Measurements from ENCODE around the gene CDC27.
"Not testable (repeated sequence)": the region's sequence is repeated elsewhere in the genome, so short reads cannot be mapped to it uniquely, and the experiment has no call there.

The CDC27 gene

DNA sequence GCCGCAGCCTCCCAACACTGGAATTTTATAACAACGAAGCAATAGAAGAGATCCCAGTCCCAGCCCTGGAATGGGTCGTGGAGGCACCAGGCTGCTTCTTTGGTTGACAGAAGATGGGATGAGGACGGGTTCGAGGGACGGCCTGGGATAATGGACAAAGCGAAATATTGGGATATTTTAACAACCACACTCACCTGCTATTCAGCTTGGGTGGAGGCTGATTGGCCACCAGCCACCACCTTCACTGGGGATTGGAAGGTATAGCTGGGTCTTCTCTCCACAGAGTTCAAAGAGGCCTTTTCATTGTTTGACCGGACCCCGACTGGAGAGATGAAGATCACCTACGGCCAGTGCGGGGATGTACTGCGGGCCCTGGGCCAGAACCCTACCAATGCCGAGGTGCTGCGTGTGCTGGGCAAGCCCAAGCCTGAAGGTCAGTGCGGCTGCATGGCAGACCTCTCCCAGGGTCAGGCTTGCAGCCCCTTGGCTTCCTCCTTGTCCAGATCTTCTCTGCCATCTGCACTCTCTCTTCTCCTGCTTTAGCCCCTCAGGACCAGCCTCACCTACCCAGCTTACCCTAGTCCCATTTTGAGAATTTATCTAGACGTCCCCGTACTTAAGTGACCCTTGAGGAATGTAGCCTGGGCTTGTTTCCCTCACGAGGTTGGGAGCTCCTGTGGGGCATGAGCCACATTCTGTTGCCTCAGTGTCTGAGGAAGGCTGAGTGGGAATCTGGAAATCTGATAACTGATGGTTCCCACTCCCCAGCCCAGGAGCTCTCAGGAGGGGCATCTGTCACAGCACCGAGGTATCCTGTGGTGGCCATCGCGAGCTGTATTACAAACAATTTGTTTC is 30.8 kb upstream of the CDC27 start:
- TF ChIP-seq, protein P1, sequence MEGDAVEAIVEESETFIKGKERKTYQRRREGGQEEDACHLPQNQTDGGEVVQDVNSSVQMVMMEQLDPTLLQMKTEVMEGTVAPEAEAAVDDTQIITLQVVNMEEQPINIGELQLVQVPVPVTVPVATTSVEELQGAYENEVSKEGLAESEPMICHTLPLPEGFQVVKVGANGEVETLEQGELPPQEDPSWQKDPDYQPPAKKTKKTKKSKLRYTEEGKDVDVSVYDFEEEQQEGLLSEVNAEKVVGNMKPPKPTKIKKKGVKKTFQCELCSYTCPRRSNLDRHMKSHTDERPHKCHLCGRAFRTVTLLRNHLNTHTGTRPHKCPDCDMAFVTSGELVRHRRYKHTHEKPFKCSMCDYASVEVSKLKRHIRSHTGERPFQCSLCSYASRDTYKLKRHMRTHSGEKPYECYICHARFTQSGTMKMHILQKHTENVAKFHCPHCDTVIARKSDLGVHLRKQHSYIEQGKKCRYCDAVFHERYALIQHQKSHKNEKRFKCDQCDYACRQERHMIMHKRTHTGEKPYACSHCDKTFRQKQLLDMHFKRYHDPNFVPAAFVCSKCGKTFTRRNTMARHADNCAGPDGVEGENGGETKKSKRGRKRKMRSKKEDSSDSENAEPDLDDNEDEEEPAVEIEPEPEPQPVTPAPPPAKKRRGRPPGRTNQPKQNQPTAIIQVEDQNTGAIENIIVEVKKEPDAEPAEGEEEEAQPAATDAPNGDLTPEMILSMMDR (IDR thresholded peaks at IDR 0.05) = no peak
- no peak for TF ChIP-seq ZFX (IDR thresholded peaks at IDR 0.05; ENCODE audit: borderline replicate concordance)

DNA sequence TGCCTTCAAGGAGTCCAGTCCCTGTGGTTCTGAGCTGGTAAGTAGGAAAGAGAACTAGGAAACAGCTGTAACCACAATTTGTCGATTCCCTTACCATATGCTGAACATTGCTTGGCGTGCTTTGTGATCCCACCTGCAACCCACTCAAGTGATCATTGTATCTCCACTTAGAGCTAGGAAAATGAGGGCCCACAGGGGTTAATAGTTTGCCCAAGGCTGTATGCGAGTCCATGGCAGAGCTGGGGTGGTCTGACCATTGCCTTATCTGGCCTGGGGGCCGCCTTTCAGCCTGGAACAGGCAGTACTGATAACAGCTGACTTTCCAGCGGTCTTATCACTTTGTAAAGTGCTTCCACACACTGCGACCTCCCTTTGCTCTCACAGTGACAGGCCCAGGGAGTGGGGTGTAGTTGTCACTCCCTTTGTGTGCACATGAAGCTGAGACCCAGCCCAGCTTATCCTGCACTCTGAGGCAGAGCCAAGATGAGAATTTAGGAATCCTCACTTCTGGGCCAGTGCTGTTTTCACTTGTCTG is 29.9 kb upstream of the CDC27 start:
- no peak overlapping the region for H3K27ac ChIP-seq
- no peak for TF ChIP-seq ZFX (IDR thresholded peaks at IDR 0.05; ENCODE audit: borderline replicate concordance)
- TF ChIP-seq, protein P1 (IDR thresholded peaks at IDR 0.05) = no peak

More for the DNA sequence above, 30.8 kb upstream of the CDC27 start:
- no peak overlapping the region for H3K27ac ChIP-seq

DNA sequence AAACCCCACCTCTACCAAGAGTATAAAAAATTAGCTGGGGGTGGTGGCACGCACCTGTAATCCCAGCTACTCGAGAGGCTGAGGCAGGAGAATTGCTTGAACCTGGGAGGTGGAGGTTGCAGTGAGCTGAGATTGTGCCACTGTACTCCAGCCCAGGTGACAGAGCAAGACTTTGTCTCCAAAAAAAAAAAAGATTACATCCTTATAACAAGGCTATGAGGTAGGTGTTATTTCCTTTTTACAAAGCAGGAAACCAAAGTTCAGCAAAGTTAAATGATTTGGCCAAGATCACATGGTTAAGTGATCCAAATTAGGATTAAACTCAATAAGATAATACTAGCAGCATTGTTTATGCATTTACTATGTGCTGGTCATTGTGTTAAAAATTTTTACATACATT is 28.2 kb upstream of the CDC27 start:
- H3K27ac ChIP-seq = not testable (repeated sequence)

DNA sequence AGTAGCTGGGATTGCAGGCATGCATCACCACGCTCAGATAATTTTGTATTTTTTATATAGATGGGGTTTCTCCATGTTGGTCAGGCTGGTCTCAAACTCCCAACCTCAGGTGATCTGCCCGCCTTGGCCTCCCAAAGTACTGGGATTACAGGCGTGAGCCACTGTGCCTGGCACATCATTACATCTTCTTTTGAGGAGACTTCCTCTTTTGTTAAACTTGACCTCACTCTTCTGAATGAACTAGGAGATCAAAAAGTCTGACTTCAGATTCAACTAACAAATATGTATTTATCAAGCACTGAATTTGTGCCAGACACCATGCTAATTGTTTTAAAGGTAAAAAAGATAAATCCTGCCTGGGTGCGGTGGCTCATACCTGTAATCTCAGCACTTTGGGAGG is 27.7 kb upstream of the CDC27 start:
- H3K27ac ChIP-seq = not testable (repeated sequence)

DNA sequence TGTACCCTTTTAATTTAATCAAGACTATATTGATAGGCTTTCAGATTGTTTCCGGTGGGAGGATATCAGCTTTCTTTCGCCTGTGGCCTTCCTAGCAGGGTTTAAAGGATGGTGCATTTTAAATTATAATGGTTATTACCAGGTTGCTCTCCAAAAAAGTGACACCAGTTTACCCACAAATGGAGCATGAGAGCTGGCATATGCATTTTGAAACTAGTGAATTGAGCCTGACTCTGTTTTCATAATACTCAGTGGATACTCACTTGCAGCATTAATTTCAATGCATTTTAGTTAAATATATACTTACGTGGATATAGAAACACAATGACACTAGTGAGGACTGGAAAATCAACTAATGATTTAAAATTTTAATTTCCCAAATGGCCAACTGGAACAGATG is 25.8 kb upstream of the CDC27 start:
- no peak overlapping the region for H3K27ac ChIP-seq
- no peak for TF ChIP-seq ZFX (IDR thresholded peaks at IDR 0.05; ENCODE audit: borderline replicate concordance)
- TF ChIP-seq, protein P1 (IDR thresholded peaks at IDR 0.05) = no peak

DNA sequence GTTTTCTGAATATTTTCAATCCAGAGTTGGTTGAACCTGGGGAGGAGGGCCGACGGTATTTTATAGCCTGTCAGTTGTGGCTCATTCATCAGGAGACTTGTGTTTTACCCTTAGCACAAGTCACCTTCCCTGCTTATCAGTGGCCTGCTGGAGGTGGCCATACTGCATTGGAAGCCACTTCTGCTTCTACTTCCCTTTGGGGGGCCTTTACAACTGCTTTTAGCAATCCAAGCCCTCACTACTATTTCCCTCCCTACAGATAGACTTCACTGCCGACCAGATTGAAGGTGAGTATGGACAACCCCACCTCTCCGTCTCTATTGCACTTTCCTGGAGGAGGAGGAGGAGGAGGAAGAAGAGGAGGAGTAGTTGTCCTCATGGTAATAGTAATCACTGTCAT is 24.4 kb upstream of the CDC27 start:
- H3K27ac ChIP-seq = no peak overlapping the region
- TF ChIP-seq ZFX (IDR thresholded peaks at IDR 0.05; ENCODE audit: borderline replicate concordance) = no peak
- TF ChIP-seq, protein P1 (IDR thresholded peaks at IDR 0.05) = no peak

DNA sequence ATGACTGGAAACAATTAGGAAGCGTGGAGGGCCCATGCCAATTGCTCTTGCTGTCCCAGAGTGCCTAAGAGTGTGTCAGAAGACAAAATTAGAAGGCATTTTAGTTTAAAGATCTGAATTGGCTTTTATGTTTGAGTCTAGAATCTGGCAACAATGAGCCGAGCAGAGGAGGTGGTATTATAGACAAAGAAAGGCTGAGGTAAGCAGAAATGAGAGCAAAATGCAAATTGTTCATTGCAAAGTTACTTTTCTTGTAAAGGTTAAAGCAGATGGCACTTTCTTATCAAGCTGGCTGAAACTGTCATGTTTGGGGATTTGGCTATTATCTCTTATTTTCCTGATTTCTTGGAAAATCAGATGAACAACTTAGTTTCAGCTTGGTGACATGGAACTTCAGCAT is 23.4 kb upstream of the CDC27 start:
- H3K27ac ChIP-seq = no peak overlapping the region
- TF ChIP-seq, protein P1 (IDR thresholded peaks at IDR 0.05) = no peak
- no peak for TF ChIP-seq ZFX (IDR thresholded peaks at IDR 0.05; ENCODE audit: borderline replicate concordance)

DNA sequence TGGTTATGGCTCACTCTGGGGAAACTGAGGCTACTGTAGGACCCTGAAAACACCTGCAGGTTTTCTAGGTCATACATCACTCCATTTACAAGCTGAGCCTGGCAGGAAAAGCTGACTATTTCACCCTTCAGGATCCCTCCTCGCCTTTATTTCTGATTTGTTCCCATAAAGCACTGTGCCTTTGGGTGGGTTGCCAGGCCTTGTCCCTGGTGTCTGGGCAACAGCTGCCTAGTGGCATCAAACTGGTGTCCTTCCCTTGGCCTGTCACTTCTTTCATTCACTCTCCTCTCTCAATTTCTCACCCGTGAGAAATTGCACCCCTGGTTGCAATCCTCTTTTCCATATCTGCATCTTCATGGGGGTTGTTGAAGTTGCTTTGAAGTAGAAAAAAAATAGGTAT is 21.7 kb upstream of the CDC27 start:
- H3K27ac ChIP-seq = no peak overlapping the region

More for the DNA sequence above, 21.7 kb upstream of the CDC27 start:
- TF ChIP-seq, protein P1 (IDR thresholded peaks at IDR 0.05) = no peak
- TF ChIP-seq ZFX (IDR thresholded peaks at IDR 0.05; ENCODE audit: borderline replicate concordance) = no peak
